ENCODE measurements around the gene SLC17A9. TPM values are rescaled to one million over a fixed set of nuclear protein-coding genes. Genes with fewer than 3 reads are reported as not detected.
A peak's percentile ranks its signal among the peaks of the same experiment; 100 is the strongest.

SLC17A9 gene
- total and polyA plus RNA-seq, 11 donors: 0.16 to 6.6 (median 0.85) TPM

GRCh38 chr20:63004607-63005364 is 52.3 kb downstream of the SLC17A9 start:
- no peak for TF ChIP-seq POLR2A (IDR thresholded peaks at IDR 0.05)
- TF ChIP-seq, protein P1, sequence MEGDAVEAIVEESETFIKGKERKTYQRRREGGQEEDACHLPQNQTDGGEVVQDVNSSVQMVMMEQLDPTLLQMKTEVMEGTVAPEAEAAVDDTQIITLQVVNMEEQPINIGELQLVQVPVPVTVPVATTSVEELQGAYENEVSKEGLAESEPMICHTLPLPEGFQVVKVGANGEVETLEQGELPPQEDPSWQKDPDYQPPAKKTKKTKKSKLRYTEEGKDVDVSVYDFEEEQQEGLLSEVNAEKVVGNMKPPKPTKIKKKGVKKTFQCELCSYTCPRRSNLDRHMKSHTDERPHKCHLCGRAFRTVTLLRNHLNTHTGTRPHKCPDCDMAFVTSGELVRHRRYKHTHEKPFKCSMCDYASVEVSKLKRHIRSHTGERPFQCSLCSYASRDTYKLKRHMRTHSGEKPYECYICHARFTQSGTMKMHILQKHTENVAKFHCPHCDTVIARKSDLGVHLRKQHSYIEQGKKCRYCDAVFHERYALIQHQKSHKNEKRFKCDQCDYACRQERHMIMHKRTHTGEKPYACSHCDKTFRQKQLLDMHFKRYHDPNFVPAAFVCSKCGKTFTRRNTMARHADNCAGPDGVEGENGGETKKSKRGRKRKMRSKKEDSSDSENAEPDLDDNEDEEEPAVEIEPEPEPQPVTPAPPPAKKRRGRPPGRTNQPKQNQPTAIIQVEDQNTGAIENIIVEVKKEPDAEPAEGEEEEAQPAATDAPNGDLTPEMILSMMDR (IDR thresholded peaks at IDR 0.05): no peak
- intact Hi-C loops (cut with DNase I): loop anchor here in 6 of 10 donors (5.0 to 10.0 kb wide), 6 partner anchors 100 to 330 kb away; no protein-coding TSS in a partner anchor

DNA sequence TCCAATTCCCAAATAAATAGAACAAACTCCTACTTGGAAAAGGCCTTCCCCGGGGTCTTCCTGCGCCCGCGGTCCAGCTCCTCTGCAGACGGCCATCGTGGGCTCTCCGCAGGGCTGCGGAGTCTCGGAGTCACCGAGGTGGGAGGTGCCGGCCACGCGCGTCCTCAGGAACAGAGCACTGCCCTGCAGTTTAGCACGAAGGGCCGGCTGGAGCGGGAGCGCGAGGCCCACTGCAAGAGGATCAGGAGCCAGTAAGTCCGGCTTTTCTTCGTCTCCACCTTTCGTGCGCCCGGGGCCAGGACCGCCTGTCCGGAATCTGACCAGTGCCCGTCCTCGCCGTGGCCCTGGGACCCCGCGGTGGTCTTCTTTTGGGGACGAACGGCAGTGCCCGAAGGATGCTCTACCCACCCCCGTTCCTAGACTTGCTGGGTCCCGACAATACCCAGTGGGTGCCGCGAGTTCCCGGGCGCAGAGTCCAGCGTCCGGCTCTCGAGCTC is 52.9 kb downstream of the SLC17A9 start:
- no peak overlapping the region for H3K27ac ChIP-seq
- no peak for TF ChIP-seq POLR2A (IDR thresholded peaks at IDR 0.05)
- TF ChIP-seq, protein P1 (IDR thresholded peaks at IDR 0.05): no peak
- 3 to 8% (median 3%) methylated on average over 33 to 43 of the region's 43 CpGs for WGBS, 4 donors
- H3K4me3 ChIP-seq: peak overlapping the region in 1 of 12 donors; percentile 3
- H3K36me3 ChIP-seq: no peaks in the 10 kb centered on the region
- peaks cover 61 to 100% (median 95%) of the 10 kb centered on the region in 9 donors for H3K27me3 ChIP-seq
- intact Hi-C loops (cut with DNase I): loop anchor here in 6 of 10 donors (5.0 to 10.0 kb wide), 6 partner anchors 101 to 331 kb away; no protein-coding TSS in a partner anchor
- peaks cover 0 to 43% (median 17%) of the 10 kb centered on the region in 12 donors for H3K4me1 ChIP-seq
- no peak for ATAC-seq
- no peaks in the 10 kb centered on the region for H3K9me3 ChIP-seq
- no peak for DNase-seq

More at GRCh38 chr20:63004607-63005364, 52.3 kb downstream of the SLC17A9 start:
- H3K4me3 ChIP-seq: no peak overlapping the region
- H3K4me1 ChIP-seq: peaks cover 0 to 43% (median 17%) of the 10 kb centered on the region in 12 donors
- H3K36me3 ChIP-seq: no peaks in the 10 kb centered on the region
- no peak for DNase-seq
- H3K27me3 ChIP-seq: peaks cover 64 to 100% (median 92%) of the 10 kb centered on the region in 9 donors
- ATAC-seq: no peak
- no peaks in the 10 kb centered on the region for H3K9me3 ChIP-seq
- WGBS, 4 donors: 3 to 8% (median 6%) methylated on average over 46 to 53 of the region's 53 CpGs
- H3K27ac ChIP-seq: no peak overlapping the region

GRCh38 chr20:63005862-63006539 is 53.5 kb downstream of the SLC17A9 start:
- TF ChIP-seq, protein P1 (IDR thresholded peaks at IDR 0.05): peak in 1 of 12 donors; percentile 10
- no peak for TF ChIP-seq POLR2A (IDR thresholded peaks at IDR 0.05)
- 1 to 5% (median 3%) methylated on average over 48 to 90 of the region's 90 CpGs for WGBS, 4 donors
- intact Hi-C loops (cut with DNase I): loop anchor here in 6 of 10 donors (5.0 to 10.0 kb wide), 6 partner anchors 101 to 331 kb away; no protein-coding TSS in a partner anchor
- no peak overlapping the region for H3K27ac ChIP-seq
- H3K4me1 ChIP-seq: peaks cover 0 to 43% (median 17%) of the 10 kb centered on the region in 12 donors
- H3K36me3 ChIP-seq: no peaks in the 10 kb centered on the region
- ATAC-seq (no peak), DNase-seq (no peak)
- H3K4me3 ChIP-seq: peak overlapping the region in 2 of 12 donors; percentile 3 to 32
- peaks cover 65 to 100% (median 93%) of the 10 kb centered on the region in 9 donors for H3K27me3 ChIP-seq
- H3K9me3 ChIP-seq: no peaks in the 10 kb centered on the region

All from heart left ventricle (tissue), 16 donors.